GM19328 (cell line): ENCODE results near the gene CCDC186.

ENCODE experiments used
- ATAC-seq: cut with Tn5 transposase; IDR thresholded peaks from one replicate; pipeline ENCODE4 v1.9.1; 2021; ENCODE audit warnings: mild to moderate bottlenecking, moderate library complexity; ENCODE audit not compliant: unreplicated experiment

The CCDC186 gene

DNA sequence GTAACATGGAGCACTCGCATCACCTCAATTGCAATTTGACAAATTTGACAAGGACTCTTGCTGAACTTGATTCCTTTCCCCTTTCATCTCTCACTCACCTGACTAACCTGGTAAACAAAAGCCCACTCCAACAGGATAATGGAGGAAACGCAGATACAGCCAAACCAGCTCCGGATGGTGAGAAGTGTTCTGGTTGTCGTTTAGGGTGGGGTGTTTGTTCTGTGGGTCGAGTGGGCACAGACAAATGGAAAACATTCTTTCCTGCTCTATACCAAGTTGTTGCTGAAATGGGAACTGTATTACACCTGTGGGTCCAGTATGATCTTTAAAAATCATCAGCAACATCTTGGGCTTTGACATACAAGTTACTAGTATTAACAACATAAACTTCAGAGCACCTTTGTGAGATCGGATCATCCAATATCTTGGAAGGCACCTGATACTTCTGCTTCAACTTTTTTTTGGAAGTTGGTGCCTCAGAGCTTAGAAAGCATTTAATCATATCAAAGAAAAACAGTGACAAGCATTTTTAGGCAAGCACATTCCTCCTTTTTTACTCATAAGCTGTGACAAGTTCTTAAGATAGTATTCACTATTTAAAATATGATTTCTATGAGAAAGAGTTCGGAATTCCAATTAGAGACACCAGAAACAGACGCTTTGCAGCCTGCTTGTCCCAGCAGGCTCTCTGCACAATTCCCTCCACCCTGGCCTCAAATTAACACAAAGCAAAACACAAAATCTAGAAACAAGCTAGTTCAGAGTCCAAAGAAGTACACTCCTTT is 58.1 kb downstream of the CCDC186 start:
- ATAC-seq: no peak

DNA sequence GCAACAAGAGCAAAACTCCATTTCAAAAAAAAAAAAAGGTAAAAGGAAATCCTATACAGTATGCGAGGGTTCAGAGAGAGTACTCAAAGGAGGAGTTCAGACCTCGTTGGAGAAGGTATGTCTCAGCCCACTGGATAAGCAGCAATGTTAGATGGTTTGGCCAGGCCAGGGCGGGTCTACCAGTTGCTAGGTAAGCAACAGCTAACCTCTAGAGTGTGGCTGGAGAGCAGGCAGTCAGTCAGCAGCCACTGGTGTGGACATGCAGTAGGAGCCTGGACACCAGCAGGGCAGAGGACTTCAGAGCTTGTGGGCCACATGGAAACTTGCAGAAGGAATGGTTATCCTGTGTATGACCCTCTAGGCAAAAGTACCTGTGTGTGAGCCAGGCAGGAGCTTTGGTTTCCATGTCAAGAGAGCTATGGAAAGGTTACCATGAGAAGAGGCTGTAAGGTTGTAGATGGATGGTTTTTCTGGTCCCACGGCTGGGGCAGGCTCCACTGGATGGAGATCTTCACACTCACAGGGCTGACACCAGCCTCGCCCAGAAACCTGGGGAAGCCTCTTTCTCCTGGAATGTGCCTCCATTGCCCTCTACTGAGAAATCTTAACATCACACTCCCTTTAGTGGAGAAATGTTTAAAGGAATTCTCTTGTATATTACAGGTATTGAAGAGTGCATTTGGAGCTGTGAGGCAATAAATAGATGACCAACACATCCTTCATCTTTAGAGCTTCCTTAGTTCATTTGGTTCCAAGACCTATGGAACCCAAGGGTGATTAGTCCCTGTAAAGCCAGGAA is 63.6 kb downstream of the CCDC186 start:
- no peak for ATAC-seq

GRCh38 chr10:114103284-114103683 is 70.7 kb downstream of the CCDC186 start:
- ATAC-seq: no peak

DNA sequence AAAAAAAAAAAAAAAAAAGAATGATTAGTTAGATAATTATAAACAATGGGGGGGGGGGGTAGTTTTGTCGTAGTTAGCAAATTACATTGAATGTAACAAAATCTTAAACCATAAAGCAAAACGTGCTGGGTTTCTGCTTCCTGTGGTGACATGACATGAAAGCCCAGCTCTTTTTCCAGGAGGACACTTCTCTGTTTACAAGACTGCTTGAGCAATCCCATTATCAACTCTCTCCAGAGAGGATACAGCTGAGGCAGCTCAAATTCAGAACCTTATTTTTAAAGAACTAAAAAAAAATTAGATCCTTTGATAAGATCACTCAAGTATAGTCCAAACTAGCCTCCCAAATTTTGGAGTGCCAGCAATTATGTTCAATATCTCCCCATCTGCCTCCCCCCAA is 71.7 kb downstream of the CCDC186 start:
- no peak for ATAC-seq

GRCh38 chr10:114100848-114101741 is 72.9 kb downstream of the CCDC186 start:
- ATAC-seq: no peak

DNA sequence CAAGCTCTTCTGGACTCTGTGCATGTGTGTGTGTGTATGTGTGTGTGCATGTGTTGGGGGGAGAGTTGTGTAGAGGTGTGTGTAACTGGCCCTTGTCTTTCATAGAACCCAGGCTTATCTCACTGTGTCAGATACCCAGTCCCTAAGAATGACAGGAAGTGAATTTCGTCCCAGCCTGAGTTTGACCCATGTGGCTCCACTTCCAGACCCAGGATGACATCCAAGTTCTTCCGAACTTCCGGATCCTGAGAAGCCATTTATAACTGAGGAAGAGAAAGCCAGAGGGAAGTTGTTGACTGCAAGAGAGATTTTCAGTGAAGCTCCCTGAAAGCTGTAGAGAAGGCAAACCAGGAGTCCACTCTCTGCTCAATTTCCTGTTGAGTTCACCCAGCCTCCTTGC is 77.1 kb downstream of the CCDC186 start:
- ATAC-seq: no peak

DNA sequence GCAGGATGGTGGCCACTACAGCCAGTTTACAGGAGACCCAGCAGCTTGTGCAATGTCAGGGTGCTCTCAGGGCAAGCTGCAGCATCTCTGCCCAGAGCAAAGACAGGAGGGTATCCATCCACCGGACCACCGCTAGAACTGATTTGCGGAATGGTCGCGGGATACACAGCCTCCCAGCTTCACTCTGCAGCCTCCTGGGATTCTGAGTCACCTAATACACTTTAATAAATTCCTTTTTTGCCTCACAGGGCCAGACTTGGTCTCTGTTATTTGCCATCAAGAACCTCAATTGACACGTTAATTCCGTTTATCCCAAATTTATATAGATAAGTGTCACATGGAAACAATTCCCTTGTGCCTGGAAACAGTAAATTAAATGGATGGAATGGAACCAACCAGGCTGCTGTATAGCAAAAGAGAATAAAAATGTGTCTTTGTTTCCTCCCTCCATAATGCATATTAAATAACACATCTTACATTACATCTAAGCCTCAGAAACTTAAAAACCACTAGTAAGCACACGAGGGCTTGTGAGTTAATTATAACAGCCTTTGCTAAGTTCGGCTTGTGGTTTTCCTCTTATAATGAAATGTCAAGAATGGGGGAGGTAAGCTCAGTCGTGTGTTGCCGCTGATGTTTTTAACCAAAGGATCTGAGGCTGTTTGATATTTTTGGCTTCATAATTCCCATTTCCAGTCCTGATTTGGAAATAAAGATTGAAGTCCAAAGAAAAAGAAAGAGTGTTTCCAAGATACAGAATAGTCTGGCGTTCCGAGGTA is 78.3 kb downstream of the CCDC186 start:
- ATAC-seq: no peak

DNA sequence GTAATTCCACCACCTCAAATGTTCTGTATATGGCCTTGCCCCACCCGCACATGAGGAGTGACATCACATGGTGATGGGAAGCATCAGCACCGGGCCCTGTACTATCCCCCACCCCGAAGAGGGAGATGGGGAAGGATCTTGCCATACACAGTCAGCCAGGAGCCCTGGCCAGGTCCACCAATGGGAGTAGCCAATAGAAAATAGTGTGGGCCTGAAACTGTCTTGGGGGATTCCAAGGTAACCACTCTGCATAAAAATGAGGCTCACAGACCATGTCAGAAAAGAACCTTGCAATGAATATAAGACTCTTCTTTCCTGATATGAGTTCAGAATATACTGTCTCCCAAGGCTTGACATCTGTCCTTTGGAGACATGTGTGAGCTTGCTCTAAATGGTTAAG is 79.2 kb downstream of the CCDC186 start:
- ATAC-seq: no peak

GRCh38 chr10:114087655-114088054 is 86.3 kb downstream of the CCDC186 start:
- ATAC-seq: no peak

- no peak for ATAC-seq
Observed at GRCh38 chr10:114087255-114087654, 86.7 kb downstream of the CCDC186 start.

DNA sequence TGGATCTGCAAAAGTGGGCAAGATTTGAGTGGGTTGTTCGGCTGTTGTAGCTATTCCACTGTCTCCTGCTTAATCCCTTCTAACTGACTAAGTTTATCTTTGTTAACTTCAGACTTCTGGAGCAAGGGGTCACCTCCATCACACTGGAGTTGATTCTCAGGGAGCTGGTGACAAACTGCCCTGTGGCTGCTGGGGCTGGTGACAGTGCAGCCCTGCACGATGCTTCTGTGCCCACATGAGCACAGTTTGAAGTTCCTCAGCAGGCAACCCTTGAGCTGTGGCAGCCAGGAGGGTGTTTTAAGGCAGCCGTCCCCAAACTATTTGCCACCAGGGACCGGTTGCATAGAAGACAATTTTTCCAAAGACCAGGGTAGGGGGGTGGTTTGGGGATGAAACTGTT is 89.8 kb downstream of the CCDC186 start:
- no peak for ATAC-seq

- ATAC-seq: no peak
Observed at GRCh38 chr10:114083040-114083439, 91.0 kb downstream of the CCDC186 start.

DNA sequence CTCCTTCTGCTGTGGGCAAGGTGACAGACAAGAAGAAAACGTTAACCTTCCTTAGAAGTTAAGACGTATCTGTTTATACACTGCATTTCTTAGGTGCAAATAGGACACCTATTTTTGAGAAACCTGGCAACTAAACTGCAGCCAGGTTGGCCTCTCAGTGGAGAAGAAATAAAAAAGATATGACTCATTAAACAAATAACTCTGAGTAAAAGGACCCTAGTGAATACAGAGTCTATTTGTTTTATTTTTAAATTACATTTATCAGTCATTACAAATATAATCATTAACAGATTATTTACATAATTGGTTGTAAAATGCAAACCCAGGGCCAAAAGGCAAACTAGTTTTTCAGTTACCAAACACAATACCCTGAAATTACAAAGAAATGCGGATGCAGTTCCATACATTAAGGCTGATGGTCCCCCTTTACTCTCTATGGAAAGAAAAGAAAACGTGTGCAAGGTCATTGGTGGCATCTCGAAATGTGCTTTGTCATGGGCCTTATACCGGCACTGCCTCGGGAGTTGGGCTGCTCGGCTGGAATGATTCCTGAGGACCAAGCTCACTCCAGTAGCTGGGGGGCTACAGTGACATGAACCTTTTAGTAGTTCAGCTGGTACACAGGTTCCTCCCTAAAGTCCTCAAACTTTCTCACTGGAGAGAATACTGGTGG is 92.0 kb downstream of the CCDC186 start:
- no peak for ATAC-seq

- no peak for ATAC-seq
Observed at GRCh38 chr10:114079421-114079820, 94.6 kb downstream of the CCDC186 start.

- no peak for ATAC-seq
Observed at GRCh38 chr10:114078346-114078745, 95.7 kb downstream of the CCDC186 start.

GRCh38 chr10:114077815-114078219 is 96.2 kb downstream of the CCDC186 start:
- no peak for ATAC-seq

DNA sequence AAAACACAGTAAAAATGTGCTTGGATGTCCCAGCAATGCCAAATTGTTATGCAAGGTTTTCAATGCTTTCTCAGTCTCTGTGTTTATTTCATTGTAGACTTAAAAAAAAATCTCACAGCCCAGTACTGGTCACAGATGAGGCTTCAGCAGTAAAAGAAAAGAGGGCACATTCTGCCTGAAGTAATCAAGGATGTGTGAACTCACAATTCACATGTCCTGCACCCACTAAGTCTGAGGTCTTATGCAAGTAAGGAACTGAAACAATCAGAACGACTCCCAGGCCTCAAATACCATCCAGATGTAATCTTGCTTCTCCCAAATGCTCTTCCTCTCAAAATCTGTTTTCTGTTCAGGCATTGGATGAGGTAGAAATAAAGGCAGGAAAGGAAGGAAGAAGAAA is 96.7 kb downstream of the CCDC186 start:
- ATAC-seq: no peak

DNA sequence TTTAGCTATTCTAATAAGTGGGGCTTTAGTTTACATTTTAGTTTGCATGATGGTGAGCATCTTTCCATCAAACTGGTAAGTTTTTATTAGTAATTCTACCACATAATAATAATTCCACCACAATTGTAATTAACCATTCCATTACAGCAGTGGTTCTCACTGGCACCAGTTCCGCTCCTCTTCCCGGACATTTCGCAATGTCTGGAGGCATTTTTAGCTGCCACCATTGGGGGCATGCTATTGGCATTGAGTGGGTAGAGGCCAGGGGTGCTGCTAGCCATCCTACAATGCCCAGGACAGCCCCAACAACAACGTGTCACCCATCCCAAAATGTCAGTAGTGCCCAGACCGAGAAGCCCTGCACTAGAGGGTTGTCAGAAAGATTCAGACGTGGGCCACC is 98.9 kb downstream of the CCDC186 start:
- no peak for ATAC-seq

DNA sequence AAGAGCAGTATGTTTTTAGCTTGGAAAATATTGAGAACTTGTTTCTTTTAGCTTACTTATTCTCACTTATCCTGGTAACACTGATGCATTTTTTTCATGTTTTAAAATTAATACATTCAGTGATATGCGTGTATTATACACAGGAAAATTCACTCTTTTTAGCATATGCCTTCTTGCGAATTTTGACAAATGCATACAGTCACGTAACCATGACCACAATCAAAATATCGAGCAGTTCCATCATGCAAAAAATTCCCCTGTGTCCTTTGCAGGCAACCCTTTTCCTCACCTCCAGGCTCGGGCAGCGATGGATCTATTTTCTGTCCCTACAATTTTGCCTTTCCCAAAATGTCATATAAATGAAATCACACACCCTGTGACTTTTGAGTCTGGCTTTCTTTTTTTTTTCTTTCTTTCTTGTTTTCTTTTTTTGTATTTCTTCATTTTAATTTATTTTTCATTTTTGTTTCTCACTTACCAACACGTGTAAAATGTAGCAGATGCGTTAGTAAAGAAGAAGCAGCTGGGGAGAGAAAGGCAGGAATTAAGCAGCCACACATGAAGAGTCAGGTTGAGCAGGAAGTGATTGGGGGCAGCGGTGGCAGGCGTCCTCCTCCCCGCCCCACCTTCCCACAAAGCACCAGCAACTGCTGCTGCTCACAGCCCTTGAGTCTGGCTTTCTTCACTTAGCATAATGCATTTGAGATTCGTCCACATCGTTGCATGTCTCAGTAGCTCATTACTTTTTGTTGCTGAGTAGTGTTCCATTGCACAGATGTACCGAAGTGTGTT is 100.4 kb downstream of the CCDC186 start:
- ATAC-seq: no peak
